SU-DHL-6 (cell line): ENCODE results near the gene THBS2.

Experiments used
- H2AFZ ChIP-seq: fragments of 200-600 bp; sonication (generic); 2 replicates; pipeline ENCODE4 v1.6.1; 2014; ENCODE audit warnings: low read depth, mild to moderate bottlenecking, moderate library complexity, mixed read lengths, antibody characterized with exemption, low read length; ENCODE audit not compliant: severe bottlenecking
- H3F3A ChIP-seq: fragments of 200-600 bp; shearing (Covaris generic); 2 replicates; pipeline ENCODE4 v1.6.0; 2016; ENCODE audit warnings: antibody characterized with exemption, mild to moderate bottlenecking; ENCODE audit not compliant: insufficient read depth
- H3K27ac ChIP-seq: fragments of 200-600 bp; sonication (generic); 2 replicates; pipeline ENCODE4 v1.5.1; 2016; ENCODE audit warnings: low read depth, mild to moderate bottlenecking, low read length, moderate library complexity, mixed read lengths
- H3K27me3 ChIP-seq: fragments of 200-600 bp; sonication (generic), shearing (Covaris generic); 2 replicates; pipeline ENCODE4 v1.6.0; 2014; ENCODE audit warnings: mild to moderate bottlenecking, low read length
- H3K36me3 ChIP-seq: fragments of 200-600 bp; sonication (generic); 2 replicates; pipeline ENCODE4 v1.6.1; 2014; ENCODE audit warnings: mild to moderate bottlenecking, low read length, mixed read lengths
- H3K4me2 ChIP-seq: fragments of 300-600, 200-600 bp; shearing (Covaris generic), sonication (generic); 2 replicates; pipeline ENCODE4 v1.6.0; 2014; ENCODE audit warnings: low read length, low read depth, mild to moderate bottlenecking; ENCODE audit not compliant: poor library complexity, severe bottlenecking
- H3K4me3 ChIP-seq: fragments of 200-600 bp; sonication (generic); 2 replicates; pipeline ENCODE4 v1.5.1; 2014; ENCODE audit warnings: antibody characterized with exemption, low read length, mild to moderate bottlenecking, mixed read lengths; ENCODE audit not compliant: insufficient read depth, poor library complexity, severe bottlenecking
- H3K79me2 ChIP-seq: fragments of 200-600 bp; sonication (generic); 2 replicates; pipeline ENCODE4 v1.6.1; 2014; ENCODE audit warnings: mild to moderate bottlenecking, low read length, moderate library complexity; ENCODE audit not compliant: insufficient read depth
- H3K9ac ChIP-seq: fragments of 200-600 bp; sonication (generic); 2 replicates; pipeline ENCODE4 v1.7.0; 2014; ENCODE audit warnings: mild to moderate bottlenecking, low read length
- H3K9me2 ChIP-seq: fragments of 200-600 bp; sonication (generic); replicated peaks from 2 replicates; pipeline ENCODE4 v1.6.1; 2014; ENCODE audit warnings: low read length; ENCODE audit not compliant: insufficient read depth
- H3K9me3 ChIP-seq: fragments of 200-600 bp; sonication (generic); 2 replicates; pipeline ENCODE4 v1.6.1; 2014; ENCODE audit warnings: low read length, mixed read lengths; ENCODE audit not compliant: insufficient read depth
- H4K20me1 ChIP-seq: fragments of 200-600 bp; sonication (generic); 2 replicates; pipeline ENCODE4 v1.6.1; 2014; ENCODE audit warnings: low read depth, mild to moderate bottlenecking, antibody characterized with exemption, low read length, moderate library complexity, mixed read lengths
- EZH2phosphoT487 ChIP-seq: fragments of 200-600 bp; sonication (generic), shearing (Covaris generic); conservative IDR thresholded peaks from 2 replicates; pipeline ENCODE4 v1.6.1; 2018; ENCODE audit warnings: mild to moderate bottlenecking, antibody characterized with exemption, low read length, moderate library complexity, mixed read lengths
- TF ChIP-seq, protein P1 (sequence below): fragments of 200-600 bp; sonication (generic); IDR thresholded peaks from one replicate; pipeline ENCODE4 v1.5.1; 2017; ENCODE audit warnings: antibody characterized with exemption, mild to moderate bottlenecking, low read length, moderate library complexity; ENCODE audit not compliant: insufficient read depth, poor library complexity, severe bottlenecking

Gene THBS2

DNA sequence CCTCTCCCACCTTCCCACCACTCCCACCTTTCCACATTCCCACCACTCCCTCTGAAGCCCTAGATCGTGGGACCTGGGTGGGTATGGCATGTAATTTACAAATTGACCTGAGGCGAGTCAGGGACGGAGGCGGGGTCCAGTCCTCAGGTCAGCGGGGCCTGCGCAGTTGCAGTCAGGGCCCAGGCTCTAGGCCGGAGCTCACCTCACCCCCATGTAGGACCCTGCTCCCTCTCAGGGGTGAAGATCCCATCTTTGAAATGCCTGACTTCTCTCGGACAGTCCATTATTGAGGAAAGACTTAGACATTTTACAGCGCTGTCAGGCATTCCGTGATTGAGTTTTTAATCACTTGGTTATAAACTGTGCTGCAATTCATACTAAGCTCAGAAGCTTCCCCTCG is 10.5 kb downstream of the THBS2 start:
- Histone ChIP-seq H3K9ac (no peak overlapping the region), H2AFZ (no peak overlapping the region), H3F3A (no peaks in the 10 kb centered on the region), H3K4me3 (no peak overlapping the region), H4K20me1 (no peaks in the 10 kb centered on the region), H3K9me3 (no peaks in the 10 kb centered on the region), H3K79me2 (no peaks in the 10 kb centered on the region), H3K27ac (no peak overlapping the region), H3K4me2 (no peak overlapping the region), H3K27me3 (no peaks in the 10 kb centered on the region), H3K9me2 (no peaks in the 10 kb centered on the region), H3K36me3 (no peaks in the 10 kb centered on the region)
- TF ChIP-seq, protein P1, sequence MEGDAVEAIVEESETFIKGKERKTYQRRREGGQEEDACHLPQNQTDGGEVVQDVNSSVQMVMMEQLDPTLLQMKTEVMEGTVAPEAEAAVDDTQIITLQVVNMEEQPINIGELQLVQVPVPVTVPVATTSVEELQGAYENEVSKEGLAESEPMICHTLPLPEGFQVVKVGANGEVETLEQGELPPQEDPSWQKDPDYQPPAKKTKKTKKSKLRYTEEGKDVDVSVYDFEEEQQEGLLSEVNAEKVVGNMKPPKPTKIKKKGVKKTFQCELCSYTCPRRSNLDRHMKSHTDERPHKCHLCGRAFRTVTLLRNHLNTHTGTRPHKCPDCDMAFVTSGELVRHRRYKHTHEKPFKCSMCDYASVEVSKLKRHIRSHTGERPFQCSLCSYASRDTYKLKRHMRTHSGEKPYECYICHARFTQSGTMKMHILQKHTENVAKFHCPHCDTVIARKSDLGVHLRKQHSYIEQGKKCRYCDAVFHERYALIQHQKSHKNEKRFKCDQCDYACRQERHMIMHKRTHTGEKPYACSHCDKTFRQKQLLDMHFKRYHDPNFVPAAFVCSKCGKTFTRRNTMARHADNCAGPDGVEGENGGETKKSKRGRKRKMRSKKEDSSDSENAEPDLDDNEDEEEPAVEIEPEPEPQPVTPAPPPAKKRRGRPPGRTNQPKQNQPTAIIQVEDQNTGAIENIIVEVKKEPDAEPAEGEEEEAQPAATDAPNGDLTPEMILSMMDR, result no peak
- no peak for TF ChIP-seq EZH2phosphoT487

DNA sequence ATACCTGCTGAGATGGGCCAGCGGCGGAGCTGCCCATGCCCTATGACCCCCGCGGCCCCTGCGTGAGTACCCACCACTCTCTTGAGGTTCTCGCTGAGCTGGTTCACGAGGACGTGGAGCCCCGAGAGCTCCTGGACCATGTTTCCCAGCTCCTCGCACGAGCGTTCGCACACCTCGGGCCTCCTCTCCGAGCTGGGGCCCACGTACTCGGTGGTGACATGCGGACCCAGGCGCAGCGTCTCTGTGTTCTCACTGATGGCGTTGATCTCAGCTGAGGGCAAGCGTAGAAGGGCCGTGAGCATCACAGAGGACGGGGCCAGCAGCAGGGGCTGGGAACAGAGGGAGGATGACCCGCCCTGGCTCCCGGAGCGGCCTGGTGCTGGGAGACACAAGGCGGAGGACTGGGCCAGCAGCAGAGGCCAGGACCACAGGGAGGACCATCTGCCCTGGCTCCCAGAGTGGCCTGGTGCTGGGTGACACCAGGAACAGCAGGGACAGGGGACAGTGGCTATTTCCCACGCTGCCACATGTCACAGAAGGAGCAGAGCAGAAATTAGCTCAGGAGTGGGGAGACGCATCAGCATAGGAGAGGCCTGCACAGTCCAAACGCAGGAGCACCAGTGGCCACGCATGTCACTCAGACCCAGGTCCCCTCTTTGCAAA is 11.8 kb downstream of the THBS2 start:
- Histone ChIP-seq H4K20me1 (no peaks in the 10 kb centered on the region), H3K4me3 (no peak overlapping the region), H3K9me2 (no peaks in the 10 kb centered on the region), H3K9me3 (no peaks in the 10 kb centered on the region), H3K79me2 (no peaks in the 10 kb centered on the region), H3K27ac (no peak overlapping the region), H2AFZ (no peak overlapping the region), H3K27me3 (no peaks in the 10 kb centered on the region), H3K4me2 (no peak overlapping the region), H3K9ac (no peak overlapping the region), H3K36me3 (no peaks in the 10 kb centered on the region), H3F3A (no peaks in the 10 kb centered on the region)
- no peak for TF ChIP-seq EZH2phosphoT487
- TF ChIP-seq, protein P1, result no peak

DNA sequence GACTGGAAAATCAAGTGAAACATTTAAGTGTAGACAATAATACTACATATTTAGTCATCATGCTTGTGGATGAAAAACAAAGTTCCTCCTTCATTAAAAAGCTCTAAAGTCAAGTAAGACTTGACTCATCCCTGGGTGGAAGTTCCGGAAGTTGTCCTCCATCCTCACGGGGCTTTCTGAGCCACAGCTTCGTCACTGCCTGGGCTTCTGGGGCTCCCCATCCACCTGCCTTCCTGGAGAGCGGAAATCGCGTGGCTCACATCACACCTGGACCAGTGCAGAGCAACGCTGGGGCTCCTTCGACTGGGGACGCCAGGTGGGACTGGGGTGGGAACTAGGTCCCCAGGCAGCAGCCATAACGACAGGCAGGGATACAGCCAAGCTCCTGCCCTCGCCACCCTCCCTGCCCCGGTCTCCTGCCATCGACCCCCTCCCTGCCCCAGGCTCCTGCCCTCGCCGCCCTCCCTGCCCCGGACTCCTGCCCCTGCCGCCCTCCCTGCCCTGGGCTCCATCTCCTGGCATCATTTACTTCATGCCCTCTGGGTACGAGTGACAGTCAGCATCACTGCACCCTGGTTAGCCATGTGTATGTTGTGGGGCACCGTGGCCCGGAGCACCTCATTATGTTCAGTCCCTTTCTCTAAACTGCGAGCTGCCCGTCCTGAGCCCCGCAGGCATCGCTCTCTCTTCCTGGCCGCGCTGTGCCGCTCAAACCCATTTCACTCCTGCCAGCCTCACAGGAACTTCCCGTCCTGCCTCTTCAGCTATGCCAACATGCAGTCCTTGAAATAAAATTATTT is 12.9 kb downstream of the THBS2 start:
- Histone ChIP-seq H2AFZ (no peak overlapping the region), H3K79me2 (no peaks in the 10 kb centered on the region), H3K9ac (no peak overlapping the region), H4K20me1 (no peaks in the 10 kb centered on the region), H3K9me3 (no peaks in the 10 kb centered on the region), H3F3A (no peaks in the 10 kb centered on the region), H3K9me2 (no peaks in the 10 kb centered on the region), H3K27ac (no peak overlapping the region), H3K27me3 (no peaks in the 10 kb centered on the region), H3K4me3 (no peak overlapping the region), H3K36me3 (no peaks in the 10 kb centered on the region), H3K4me2 (no peak overlapping the region)
- no peak for TF ChIP-seq EZH2phosphoT487
- TF ChIP-seq, protein P1, result no peak
